ENCODE measurements around the gene DCLRE1C. TPM values are rescaled to one million over a fixed set of nuclear protein-coding genes. Genes with fewer than 3 reads are reported as not detected.

DCLRE1C gene
- total and polyA plus RNA-seq, 2 of the 8 experiments (the other 6 are each of a cell fraction or from before 2014, with no cell fraction given): 0.77 to 7.4 TPM

DNA sequence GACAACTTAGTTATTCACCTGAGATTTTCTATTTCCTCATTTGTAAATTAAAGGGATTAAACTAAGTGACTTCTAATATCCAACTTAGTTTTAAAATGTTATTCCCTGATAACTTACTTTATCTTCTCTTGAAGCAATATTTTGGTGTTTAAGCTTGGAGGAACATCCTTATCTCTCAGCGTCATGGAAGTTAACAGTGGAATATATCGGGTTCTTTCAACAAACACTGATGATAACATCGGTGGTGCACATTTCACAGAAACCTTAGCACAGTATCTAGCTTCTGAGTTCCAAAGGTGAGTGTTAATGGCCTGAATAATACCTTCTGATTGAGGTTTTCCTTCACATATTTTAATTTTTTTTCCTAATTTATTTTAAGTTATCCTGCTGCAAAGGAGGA, 101.7 kb downstream of the DCLRE1C start:
- Histone ChIP-seq H3K9ac (replicated peaks in 1 of 4; ENCODE audit: extremely low read depth in 1 of 4, low read depth in 3 of 4, low read length in 3 of 4) (no peak overlapping the region), H2BK15ac (ENCODE audit: low read length) (no peak overlapping the region), H2BK12ac (ENCODE audit: low read depth, low read length) (no peak overlapping the region), H3K9me3 (ENCODE audit: insufficient read depth in 2 of 2, low read depth in 1 of 2, low read length in 1 of 2) (no peaks in the 10 kb centered on the region), H3K56ac (replicated peaks; ENCODE audit: insufficient read length, low read depth, low read length) (no peak overlapping the region), H3K23ac (ENCODE audit: insufficient read length) (no peak overlapping the region), H2BK120ac (replicated peaks; ENCODE audit: low read depth, low read length) (no peak overlapping the region), H3K4me3 (ENCODE audit: extremely low read depth in 1 of 4, insufficient read depth in 2 of 4, low read depth in 3 of 4, low read length in 4 of 4) (no peak overlapping the region), H2AFZ (ENCODE audit: low read length) (no peak overlapping the region), H2AK5ac (ENCODE audit: low read depth, low read length) (no peak overlapping the region), H4K5ac (ENCODE audit: insufficient read length, low read depth, low read length) (no peak overlapping the region), H3K18ac (ENCODE audit: extremely low read depth, low read length) (no peak overlapping the region), H3K4me1 (replicated peaks in 1 of 4; ENCODE audit: control insufficient read depth in 3 of 4, insufficient read depth in 4 of 4, low read length in 3 of 4) (no peaks in the 10 kb centered on the region), H3K79me2 (ENCODE audit: control insufficient read depth in 1 of 2, insufficient read depth in 2 of 2, low read length in 2 of 2) (no peaks in the 10 kb centered on the region), H2BK5ac (ENCODE audit: low read depth, low read length) (no peak overlapping the region), H3K14ac (ENCODE audit: insufficient read length) (no peak overlapping the region), H3K4me2 (ENCODE audit: insufficient read depth in 1 of 2, low read depth in 2 of 2, low read length in 2 of 2) (no peak overlapping the region), H2BK20ac (ENCODE audit: low read length) (no peak overlapping the region), H3K4ac (replicated peaks; ENCODE audit: insufficient read length, low read depth, low read length) (no peak overlapping the region), H3K23me2 (ENCODE audit: low read depth, low read length) (no peaks in the 10 kb centered on the region), H4K91ac (replicated peaks; ENCODE audit: insufficient read length, low read length) (no peak overlapping the region), H4K8ac (ENCODE audit: extremely low read depth, insufficient read depth, low read length) (no peak overlapping the region), H4K20me1 (replicated peaks in 1 of 2; ENCODE audit: control insufficient read depth in 1 of 2, insufficient read depth in 2 of 2, low read length in 2 of 2) (no peaks in the 10 kb centered on the region), H3K27ac (ENCODE audit: low read depth, low read length) (no peak overlapping the region), H3K79me1 (ENCODE audit: low read depth, low read length) (no peaks in the 10 kb centered on the region), H3K27me3 (replicated peaks in 1 of 4; ENCODE audit: control insufficient read depth in 3 of 4, extremely low read depth in 1 of 4, insufficient read depth in 3 of 4, low read length in 3 of 4) (no peaks in the 10 kb centered on the region), H3K36me3 (ENCODE audit: control insufficient read depth in 2 of 4, insufficient read depth in 4 of 4, low read length in 3 of 4) (peaks cover 0 to 35% (median 4%) of the 10 kb centered on the region in 4 experiments; a peak in 5 of 8 replicates)
- ChIA-PET POLR2A (ENCODE audit: partially characterized antibody) (interaction anchor here (0.9 to 2.0 kb wide), 3 partner anchors 10 to 26 kb away, joined by 3 to 6 read pairs (median 3); partner anchors contain the start of gene SUV39H2), CTCF (ENCODE audit: partially characterized antibody) (interaction anchor here (1.2 kb wide), 1 partner anchor 10 kb away, joined by 6 read pairs; no protein-coding TSS in a partner anchor)
- DNase-seq (ENCODE audit: low read depth in 1 of 2, low spot score in 2 of 2) (no peak), FAIRE-seq (no peak)
- TF ChIP-seq RFX5 (IDR thresholded peaks at IDR 0.05; ENCODE audit: borderline replicate concordance, low read depth, low read length) (no peak), RBBP5 (IDR thresholded peaks at IDR 0.05; ENCODE audit: borderline replicate concordance, low read depth, low read length) (no peak), ATF2 (IDR thresholded peaks at IDR 0.05; ENCODE audit: low read length) (no peak), EP300 (IDR thresholded peaks at IDR 0.05; ENCODE audit: borderline replicate concordance in 1 of 2, low read depth in 2 of 2, low read length in 2 of 2) (no peak)
- TF ChIP-seq, protein P1, sequence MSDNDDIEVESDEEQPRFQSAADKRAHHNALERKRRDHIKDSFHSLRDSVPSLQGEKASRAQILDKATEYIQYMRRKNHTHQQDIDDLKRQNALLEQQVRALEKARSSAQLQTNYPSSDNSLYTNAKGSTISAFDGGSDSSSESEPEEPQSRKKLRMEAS (IDR thresholded peaks at IDR 0.05): no peak
- WGBS, 2 experiments (ENCODE audit: extremely low coverage in 1 of 2, insufficient coverage in 1 of 2, insufficient read length in 1 of 2, insufficient replicate concordance in 2 of 2, low coverage in 1 of 2, low lambda C conversion rate in 2 of 2, missing lambda C conversion rate in 1 of 2): 97% methylated on average over 3 of the region's 3 CpGs; no CpG with 5 or more reads in 1 of the 2 experiments

Measured in H1 (cell line).